Brain microvascular endothelial cell (primary cell): ENCODE results near the gene C1QL1.

ENCODE experiments used
- DNase-seq: peaks from one replicate; pipeline ENCODE4 v3.0.0-alpha.2; 2020
- H3K27ac ChIP-seq: fragments of 250-450 bp; sonication (Bioruptor Pico); 2 replicates; pipeline ENCODE4 v1.5.1; 2020; ENCODE audit warnings: mild to moderate bottlenecking, moderate library complexity
- H3K27me3 ChIP-seq: fragments of 250-450 bp; sonication (Bioruptor Pico); replicated peaks from 2 replicates; pipeline ENCODE4 v1.5.1; 2020; ENCODE audit warnings: mild to moderate bottlenecking
- H3K36me3 ChIP-seq: fragments of 250-450 bp; sonication (Bioruptor Pico); replicated peaks from 2 replicates; pipeline ENCODE4 v1.5.1; 2020; ENCODE audit warnings: mild to moderate bottlenecking
- H3K4me3 ChIP-seq: 2 replicates; pipeline ENCODE4 v1.5.1; 2011; ENCODE audit warnings: low read depth, mild to moderate bottlenecking, control low read depth, low read length, moderate library complexity
- CTCF ChIP-seq: IDR thresholded peaks from 2 replicates; pipeline ENCODE4 v1.5.1; 2011; ENCODE audit warnings: low read depth, mild to moderate bottlenecking, moderate library complexity, low read length, control low read depth, inconsistent platforms; ENCODE audit errors: missing control alignments
- in situ Hi-C: cut with HindIII; loops from 2 replicates; pipeline ENCODE4 v1.10.0; 2017; ENCODE audit warnings: low sequenced_read_pairs, low pct_ligation_motif_present

The C1QL1 gene

GRCh38 chr17:44915862-44916780, 52.0 kb downstream of the C1QL1 start:
- Histone ChIP-seq H3K27ac (no peak overlapping the region), H3K4me3 (no peak overlapping the region), H3K36me3 (no peaks in the 10 kb centered on the region), H3K27me3 (no peaks in the 10 kb centered on the region)
- DNase-seq, result no peak
- in situ Hi-C loops, result loop anchor here (25.0 kb wide), 1 partner anchor 96 kb away; no protein-coding TSS in a partner anchor
- no peak for TF ChIP-seq CTCF

- no peak for TF ChIP-seq CTCF
- Histone ChIP-seq H3K4me3 (no peak within 1 kb of the TSS), H3K36me3 (no peaks in the 10 kb centered on the region), H3K27me3 (no peaks in the 10 kb centered on the region), H3K27ac (no peak within 1 kb of the TSS)
- DNase-seq, result no peak
- in situ Hi-C loops, result loop anchor here (25.0 kb wide), 1 partner anchor 97 kb away; no protein-coding TSS in a partner anchor
These were observed 52.8 kb downstream of the C1QL1 start, which contains the start of gene GFAP for GRCh38 chr17:44915321-44915726. Gene GFAP (minus strand): TSS chr17:44915500. CDS start chr17:44915486, 14 bp downstream.

GRCh38 chr17:44914698-44915271, 53.3 kb downstream of the C1QL1 start:
- H3K4me3 ChIP-seq, result no peak overlapping the region
- in situ Hi-C loops, result loop anchor here (25.0 kb wide), 1 partner anchor 98 kb away; no protein-coding TSS in a partner anchor
- no peaks in the 10 kb centered on the region for H3K36me3 ChIP-seq
- TF ChIP-seq CTCF, result no peak
- no peaks in the 10 kb centered on the region for H3K27me3 ChIP-seq
- no peak overlapping the region for H3K27ac ChIP-seq
- no peak for DNase-seq

GRCh38 chr17:44914148-44914547, 54.0 kb downstream of the C1QL1 start:
- no peaks in the 10 kb centered on the region for H3K36me3 ChIP-seq
- in situ Hi-C loops, result loop anchor here (25.0 kb wide), 1 partner anchor 98 kb away; no protein-coding TSS in a partner anchor
- no peaks in the 10 kb centered on the region for H3K27me3 ChIP-seq
- H3K4me3 ChIP-seq, result no peak overlapping the region
- H3K27ac ChIP-seq, result no peak overlapping the region
- TF ChIP-seq CTCF, result no peak
- DNase-seq, result no peak

GRCh38 chr17:44913676-44914075, 54.4 kb downstream of the C1QL1 start:
- no peaks in the 10 kb centered on the region for H3K36me3 ChIP-seq
- no peak overlapping the region for H3K27ac ChIP-seq
- H3K27me3 ChIP-seq, result no peaks in the 10 kb centered on the region
- TF ChIP-seq CTCF, result no peak
- no peak overlapping the region for H3K4me3 ChIP-seq
- in situ Hi-C loops, result loop anchor here (25.0 kb wide), 1 partner anchor 99 kb away; no protein-coding TSS in a partner anchor
- DNase-seq, result no peak
